GM13976 (cell line): ENCODE measurements around the gene ZNF407.

Experiments used
- DNase-seq: peaks from one replicate; pipeline ENCODE4 v3.0.0; 2012; ENCODE audit warnings: low spot score
- CTCF ChIP-seq: IDR thresholded peaks from 2 replicates; pipeline ENCODE4 v1.5.1; 2012; ENCODE audit warnings: borderline replicate concordance, mild to moderate bottlenecking; ENCODE audit not compliant: insufficient read depth; ENCODE audit errors: extremely low read depth, missing control alignments, control extremely low read depth
- in situ Hi-C: fragments of 300-500 bp; cut with MboI; formaldehyde crosslinking; loops from one replicate; pipeline ENCODE4 v1.12.0; 2022; ENCODE audit warnings: low sequenced_read_pairs, mixed read lengths, inconsistent platforms; ENCODE audit not compliant: unreplicated experiment

The ZNF407 gene

GRCh38 chr18:74942319-74942910, 344.7 kb downstream of the ZNF407 start:
- peak; percentile 23 for DNase-seq
- no peak for TF ChIP-seq CTCF
- in situ Hi-C loops, result no loop called here

GRCh38 chr18:74944676-74945075, 347.0 kb downstream of the ZNF407 start:
- in situ Hi-C loops, result no loop called here
- DNase-seq, result no peak
- no peak for TF ChIP-seq CTCF

- TF ChIP-seq CTCF, result no peak
- no peak for DNase-seq
Observed at GRCh38 chr18:74945774-74946545, 348.3 kb downstream of the ZNF407 start.

GRCh38 chr18:74946646-74947375, 349.1 kb downstream of the ZNF407 start:
- TF ChIP-seq CTCF, result no peak
- in situ Hi-C loops, result no loop called here
- peak; percentile 18 for DNase-seq

More at GRCh38 chr18:74945774-74946545, 348.3 kb downstream of the ZNF407 start:
- in situ Hi-C loops, result no loop called here

GRCh38 chr18:74947417-74947816, 349.7 kb downstream of the ZNF407 start:
- no peak for DNase-seq
- in situ Hi-C loops, result no loop called here
- no peak for TF ChIP-seq CTCF

GRCh38 chr18:74947875-74948274, 350.2 kb downstream of the ZNF407 start:
- no peak for TF ChIP-seq CTCF
- in situ Hi-C loops, result no loop called here
- DNase-seq, result no peak
